GM18526 (cell line): ENCODE data around the gene DNASE1L1.

Source experiments
- POLR2A ChIP-seq: IDR thresholded peaks from 3 replicates; pipeline ENCODE4 v1.6.1; 2011; ENCODE audit not compliant: insufficient read length; ENCODE audit errors: extremely low read depth

The DNASE1L1 gene

GRCh38 chrX:154409222-154409871 is at the start of gene DNASE1L1:
Gene DNASE1L1 (minus strand): TSS chrX:154409254. CDS start chrX:154405568, 3,686 bp downstream.
- no peak for TF ChIP-seq POLR2A

- TF ChIP-seq POLR2A = peak; percentile 39
Measured at GRCh38 chrX:154458116-154458953, 49.3 kb upstream of the DNASE1L1 start, which contains the start of gene PLXNA3. Gene PLXNA3 (plus strand): TSS chrX:154458281. CDS start chrX:154460184, 1,903 bp downstream.

GRCh38 chrX:154457491-154458115 is 48.5 kb upstream of the DNASE1L1 start:
- no peak for TF ChIP-seq POLR2A

GRCh38 chrX:154452823-154453222 is 43.8 kb upstream of the DNASE1L1 start:
- no peak for TF ChIP-seq POLR2A

GRCh38 chrX:154450312-154450711 is 41.3 kb upstream of the DNASE1L1 start:
- TF ChIP-seq POLR2A = no peak

- TF ChIP-seq POLR2A = no peak
Measured at GRCh38 chrX:154449618-154450017, 40.6 kb upstream of the DNASE1L1 start.

- TF ChIP-seq POLR2A = no peak
Measured at GRCh38 chrX:154448484-154448883, 39.4 kb upstream of the DNASE1L1 start.

GRCh38 chrX:154446430-154446829 is 37.4 kb upstream of the DNASE1L1 start:
- no peak for TF ChIP-seq POLR2A

- TF ChIP-seq POLR2A = no peak
Measured at GRCh38 chrX:154445776-154446175, 36.7 kb upstream of the DNASE1L1 start.

- TF ChIP-seq POLR2A = no peak
Measured at GRCh38 chrX:154444755-154445246, 35.7 kb upstream of the DNASE1L1 start.

GRCh38 chrX:154443992-154444754 is 35.1 kb upstream of the DNASE1L1 start, which contains the start of gene FAM50A:
Gene FAM50A (plus strand): TSS chrX:154444141. CDS start chrX:154444236, 95 bp downstream.
- TF ChIP-seq POLR2A = no peak

- TF ChIP-seq POLR2A = no peak
Measured at GRCh38 chrX:154443479-154443910, 34.4 kb upstream of the DNASE1L1 start.

- TF ChIP-seq POLR2A = no peak
Measured at GRCh38 chrX:154441984-154442707, 33.1 kb upstream of the DNASE1L1 start.

- TF ChIP-seq POLR2A = no peak
Measured at GRCh38 chrX:154441564-154441963, 32.5 kb upstream of the DNASE1L1 start.
